Fibroblast of lung (primary cell): ENCODE results near the gene TTLL11. TPM values are rescaled to one million over a fixed set of nuclear protein-coding genes. Genes with fewer than 3 reads are reported as not detected.

Experiments used
- DNase-seq, 2 donors: peaks; one replicate each; pipeline versions ENCODE4 v3.0.0 to v3.0.0-alpha.2; 2010; ENCODE audit warnings: low read depth in 2 of 2
- H2AFZ ChIP-seq: 2 replicates; pipeline ENCODE4 v1.5.1; 2012; ENCODE audit warnings: low read length, control low read depth, inconsistent platforms
- H3K27ac ChIP-seq: 2 replicates; pipeline ENCODE4 v1.5.1; 2011; ENCODE audit warnings: low read length, control low read depth; ENCODE audit not compliant: insufficient read depth
- H3K27me3 ChIP-seq: 2 replicates; pipeline ENCODE4 v1.5.1; 2011; ENCODE audit warnings: mild to moderate bottlenecking, low read length; ENCODE audit not compliant: control insufficient read depth, insufficient read depth
- H3K36me3 ChIP-seq: 2 replicates; pipeline ENCODE4 v1.5.1; 2011; ENCODE audit warnings: low read length; ENCODE audit not compliant: control insufficient read depth, insufficient read depth
- H3K4me1 ChIP-seq: 2 replicates; pipeline ENCODE4 v1.5.1; 2011; ENCODE audit warnings: low read length; ENCODE audit not compliant: control insufficient read depth, insufficient read depth; ENCODE audit errors: extremely low read depth
- H3K4me2 ChIP-seq: 2 replicates; pipeline ENCODE4 v1.5.1; 2011; ENCODE audit warnings: low read length, control low read depth; ENCODE audit not compliant: insufficient read depth; ENCODE audit errors: extremely low read depth
- H3K4me3 ChIP-seq, 4 experiments: fragments of 200-600 bp in 1 of 4; sonication (generic) in 1 of 4; replicated peaks in 1 of 4; 2 replicates each; pipeline ENCODE4 v1.5.1; 2011 to 2016; ENCODE audit warnings: low read length in 4 of 4, low read depth in 3 of 4, mild to moderate bottlenecking in 3 of 4, control low read depth in 2 of 4, inconsistent platforms in 1 of 4, mixed read lengths in 1 of 4; ENCODE audit not compliant: insufficient read depth in 1 of 4; ENCODE audit errors: control extremely low read depth in 1 of 4
- H3K79me2 ChIP-seq: 2 replicates; pipeline ENCODE4 v1.5.1; 2012; ENCODE audit warnings: mild to moderate bottlenecking, low read length, inconsistent platforms; ENCODE audit not compliant: control insufficient read depth, insufficient read depth
- H3K9ac ChIP-seq: 2 replicates; pipeline ENCODE4 v1.5.1; 2011; ENCODE audit warnings: mild to moderate bottlenecking, low read length, control low read depth; ENCODE audit not compliant: insufficient read depth
- H3K9me3 ChIP-seq: 2 replicates; pipeline ENCODE4 v1.5.1; 2012; ENCODE audit warnings: low read depth, low read length; ENCODE audit not compliant: control insufficient read depth, insufficient read depth
- H4K20me1 ChIP-seq: 2 replicates; pipeline ENCODE4 v1.5.1; 2011; ENCODE audit warnings: low read length; ENCODE audit not compliant: control insufficient read depth, insufficient read depth; ENCODE audit errors: extremely low read depth
- CTCF ChIP-seq, 2 donors: IDR thresholded peaks in 1 of 2; conservative IDR thresholded peaks in 1 of 2; 1 replicate in 1 of 2; 2 replicates in 1 of 2; pipeline ENCODE4 v1.5.1; 2011 to 2012; ENCODE audit warnings: low read length in 2 of 2, control low read depth in 1 of 2, inconsistent platforms in 1 of 2, low read depth in 1 of 2, mild to moderate bottlenecking in 1 of 2
- EZH2 ChIP-seq: IDR thresholded peaks from 2 replicates; pipeline ENCODE4 v1.5.1; 2012; ENCODE audit warnings: low read length, control low read depth, mild to moderate bottlenecking; ENCODE audit errors: missing control alignments
- polyA plus RNA-seq, 2 donors: library from polyadenylated mRNA; depleted of rRNA in 1 of 2; stranded (reverse) in 1 of 2; unstranded in 1 of 2; fragments of >200 nt; gene quantifications; 2 replicates each; pipeline ENCODE4 v1.2.1, GENCODE V29; 2011 to 2012; ENCODE audit warnings: missing spikeins in 1 of 2
- total RNA-seq: library from RNA; depleted of rRNA; stranded (reverse); fragments of >200 nt; gene quantifications from 2 replicates; pipeline ENCODE4 v1.2.1, GENCODE V29; 2014

Gene TTLL11
- total and polyA plus RNA-seq, 2 donors (not counting 1 experiment from before 2014, with no cell fraction given): 3.9 to 4.8 TPM

- peaks cover 3% of the 10 kb centered on the region for H3K4me1 ChIP-seq
- H3K36me3 ChIP-seq: no peaks in the 10 kb centered on the region
- H3K4me3 ChIP-seq: no peak overlapping the region
- no peak overlapping the region for H2AFZ ChIP-seq
- no peaks in the 10 kb centered on the region for H4K20me1 ChIP-seq
- no peaks in the 10 kb centered on the region for H3K79me2 ChIP-seq
- no peaks in the 10 kb centered on the region for H3K27me3 ChIP-seq
- DNase-seq: no peak
- no peak overlapping the region for H3K4me2 ChIP-seq
- TF ChIP-seq CTCF (conservative IDR thresholded peaks at IDR 0.05 in 1 of 2, IDR thresholded peaks at IDR 0.05 in 1 of 2; ENCODE audit: low read depth in 1 of 2, low read length in 2 of 2) (no peak), EZH2 (no peak)
- no peak overlapping the region for H3K9ac ChIP-seq
- H3K27ac ChIP-seq: no peak overlapping the region
- no peaks in the 10 kb centered on the region for H3K9me3 ChIP-seq
Measured at GRCh38 chr9:121939643-121940042, 153.5 kb downstream of the TTLL11 start.

- no peak overlapping the region for H3K4me3 ChIP-seq
- no peaks in the 10 kb centered on the region for H3K79me2 ChIP-seq
- H3K9me3 ChIP-seq: no peaks in the 10 kb centered on the region
- no peaks in the 10 kb centered on the region for H3K27me3 ChIP-seq
- no peaks in the 10 kb centered on the region for H4K20me1 ChIP-seq
- no peak overlapping the region for H3K4me2 ChIP-seq
- H3K9ac ChIP-seq: no peak overlapping the region
- no peak overlapping the region for H3K27ac ChIP-seq
- H2AFZ ChIP-seq: no peak overlapping the region
- TF ChIP-seq EZH2: no peak
- TF ChIP-seq CTCF (conservative IDR thresholded peaks at IDR 0.05 in 1 of 2, IDR thresholded peaks at IDR 0.05 in 1 of 2; ENCODE audit: low read depth in 1 of 2, low read length in 2 of 2): no peak
- no peak for DNase-seq
- no peaks in the 10 kb centered on the region for H3K4me1 ChIP-seq
- H3K36me3 ChIP-seq: no peaks in the 10 kb centered on the region
Measured at GRCh38 chr9:121938621-121939020, 154.5 kb downstream of the TTLL11 start.

GRCh38 chr9:121937240-121937639, 155.9 kb downstream of the TTLL11 start:
- no peaks in the 10 kb centered on the region for H3K79me2 ChIP-seq
- TF ChIP-seq EZH2 (no peak), CTCF (conservative IDR thresholded peaks at IDR 0.05 in 1 of 2, IDR thresholded peaks at IDR 0.05 in 1 of 2; ENCODE audit: low read depth in 1 of 2, low read length in 2 of 2) (no peak)
- no peak overlapping the region for H3K4me2 ChIP-seq
- H4K20me1 ChIP-seq: no peaks in the 10 kb centered on the region
- no peaks in the 10 kb centered on the region for H3K27me3 ChIP-seq
- no peaks in the 10 kb centered on the region for H3K36me3 ChIP-seq
- no peak overlapping the region for H3K4me3 ChIP-seq
- DNase-seq: no peak
- no peak overlapping the region for H3K27ac ChIP-seq
- H3K4me1 ChIP-seq: no peaks in the 10 kb centered on the region
- no peak overlapping the region for H2AFZ ChIP-seq
- no peaks in the 10 kb centered on the region for H3K9me3 ChIP-seq
- H3K9ac ChIP-seq: no peak overlapping the region
